Astrocyte (in vitro differentiated cells and primary cell): ENCODE measurements around the gene LSM14B.

Experiments
- EZH2 ChIP-seq: IDR thresholded peaks from 2 replicates; pipeline ENCODE4 v1.6.1; 2012; ENCODE audit warnings: mild to moderate bottlenecking, low read length, inconsistent platforms; ENCODE audit not compliant: insufficient read depth
- TF ChIP-seq, protein P1 (sequence below): IDR thresholded peaks from 2 replicates; pipeline ENCODE4 v1.5.1; 2011; ENCODE audit warnings: low read depth, mild to moderate bottlenecking, inconsistent platforms, low read length, moderate library complexity; ENCODE audit not compliant: insufficient read depth

- TF ChIP-seq, protein P1, sequence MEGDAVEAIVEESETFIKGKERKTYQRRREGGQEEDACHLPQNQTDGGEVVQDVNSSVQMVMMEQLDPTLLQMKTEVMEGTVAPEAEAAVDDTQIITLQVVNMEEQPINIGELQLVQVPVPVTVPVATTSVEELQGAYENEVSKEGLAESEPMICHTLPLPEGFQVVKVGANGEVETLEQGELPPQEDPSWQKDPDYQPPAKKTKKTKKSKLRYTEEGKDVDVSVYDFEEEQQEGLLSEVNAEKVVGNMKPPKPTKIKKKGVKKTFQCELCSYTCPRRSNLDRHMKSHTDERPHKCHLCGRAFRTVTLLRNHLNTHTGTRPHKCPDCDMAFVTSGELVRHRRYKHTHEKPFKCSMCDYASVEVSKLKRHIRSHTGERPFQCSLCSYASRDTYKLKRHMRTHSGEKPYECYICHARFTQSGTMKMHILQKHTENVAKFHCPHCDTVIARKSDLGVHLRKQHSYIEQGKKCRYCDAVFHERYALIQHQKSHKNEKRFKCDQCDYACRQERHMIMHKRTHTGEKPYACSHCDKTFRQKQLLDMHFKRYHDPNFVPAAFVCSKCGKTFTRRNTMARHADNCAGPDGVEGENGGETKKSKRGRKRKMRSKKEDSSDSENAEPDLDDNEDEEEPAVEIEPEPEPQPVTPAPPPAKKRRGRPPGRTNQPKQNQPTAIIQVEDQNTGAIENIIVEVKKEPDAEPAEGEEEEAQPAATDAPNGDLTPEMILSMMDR = no peak
- TF ChIP-seq EZH2 = no peak
Measured at GRCh38 chr20:62116558-62117361, 5.5 kb upstream of the LSM14B start.
